GM12891 (cell line): ENCODE measurements around the gene TOR2A. TPM values are rescaled to one million over a fixed set of nuclear protein-coding genes. Genes with fewer than 3 reads are reported as not detected.
A peak's percentile ranks its signal among the peaks of the same experiment; 100 is the strongest.
"Not testable (repeated sequence)": the region's sequence is repeated elsewhere in the genome, so short reads cannot be mapped to it uniquely, and the experiment has no call there.

Experiments used
- DNase-seq: peaks from one replicate; pipeline ENCODE4 v3.0.0; 2011; ENCODE audit warnings: low spot score; ENCODE audit not compliant: insufficient read length
- FAIRE-seq: peaks from 2 replicates; lab custom pipeline; 2011; peaks lifted over from hg19 to GRCh38; lab: Jason Lieb, UNC
- PAX5 ChIP-seq: IDR thresholded peaks from 2 replicates; pipeline ENCODE4 v1.6.1; 2011; ENCODE audit warnings: low read length, moderate library complexity, mild to moderate bottlenecking; ENCODE audit not compliant: insufficient read depth, severe bottlenecking
- POLR2A ChIP-seq: IDR thresholded peaks from 2 replicates; pipeline ENCODE4 v1.6.1; 2011; ENCODE audit warnings: low read depth, low read length, control low read depth
- POLR2AphosphoS5 ChIP-seq: IDR thresholded peaks from 2 replicates; pipeline ENCODE4 v1.6.1; 2011; ENCODE audit warnings: low read depth, low read length, control low read depth
- POU2F2 ChIP-seq: IDR thresholded peaks from 2 replicates; pipeline ENCODE4 v1.6.1; 2011; ENCODE audit warnings: low read depth, mild to moderate bottlenecking, control low read depth, low read length, moderate library complexity
- SPI1 ChIP-seq: IDR thresholded peaks from 2 replicates; pipeline ENCODE4 v1.6.1; 2011; ENCODE audit warnings: low read depth, low read length, control low read depth
- TAF1 ChIP-seq: IDR thresholded peaks from 2 replicates; pipeline ENCODE4 v1.6.1; 2011; ENCODE audit warnings: low read depth, low read length, control low read depth
- polyA plus RNA-seq: library from polyadenylated mRNA; unstranded; fragments of >200 nt; gene quantifications from one replicate; pipeline ENCODE4 v1.2.1, GENCODE V29; 2012; ENCODE audit warnings: low read depth, missing spikeins, inconsistent platforms; ENCODE audit not compliant: missing spikeins

Gene TOR2A
- 6.3 TPM for polyA plus RNA-seq

DNA sequence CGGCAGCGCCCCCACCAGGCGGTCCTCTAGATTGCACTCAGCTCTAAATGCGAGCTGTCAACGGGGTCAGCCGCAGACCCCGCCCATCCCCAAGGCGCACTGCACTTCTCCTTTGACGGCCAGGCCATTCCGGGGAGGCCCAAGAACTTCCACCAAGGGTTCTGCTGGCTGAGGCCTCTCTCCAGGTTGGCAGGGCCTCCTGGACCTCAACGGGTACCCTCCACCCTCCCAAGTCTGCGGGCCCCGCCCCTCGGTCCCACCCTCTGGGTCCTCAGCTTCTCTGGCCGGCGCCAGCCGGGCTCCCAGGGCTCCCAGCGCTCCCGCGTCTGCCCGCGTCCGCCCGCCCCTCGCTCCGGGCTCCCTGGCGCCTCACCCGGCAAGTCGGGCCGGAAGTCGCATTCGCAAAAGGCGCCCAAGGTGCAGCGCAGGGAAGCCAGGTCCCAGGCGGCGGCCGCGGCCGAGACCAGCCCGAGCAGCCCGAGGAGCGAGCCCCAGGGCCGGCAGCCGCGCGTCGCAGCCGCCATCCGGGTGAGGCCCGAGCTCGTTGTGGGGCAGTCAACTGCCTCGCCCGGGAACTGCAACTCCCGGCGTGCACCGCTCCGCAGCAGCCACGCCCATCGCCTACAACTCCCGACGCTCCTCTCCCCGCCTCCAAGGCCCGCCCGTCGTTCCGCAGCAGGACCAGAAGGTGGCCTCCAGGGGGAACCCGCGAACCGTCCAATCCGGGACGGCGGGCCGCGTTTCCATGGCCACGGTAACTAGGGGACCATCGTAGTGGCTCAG is at the start of gene TOR2A:
Gene TOR2A, minus strand, starts transcription at position 548 of the 783 bp plus-strand sequence. Its CDS starts 24 bp downstream, at position 524.
- TF ChIP-seq POLR2AphosphoS5: 0 out of 2 replicates have a peak, but pooled peaks have one; percentile 39
- peak; percentile 68 for TF ChIP-seq SPI1
- TF ChIP-seq PAX5: no peak
- TF ChIP-seq POLR2A: no peak
- TF ChIP-seq POU2F2: peak; percentile 59; the same call in 1 of the 2 replicates
- TF ChIP-seq TAF1: peak; percentile 70
- DNase-seq: peak; percentile 98
- peak; percentile 99 for FAIRE-seq

DNA sequence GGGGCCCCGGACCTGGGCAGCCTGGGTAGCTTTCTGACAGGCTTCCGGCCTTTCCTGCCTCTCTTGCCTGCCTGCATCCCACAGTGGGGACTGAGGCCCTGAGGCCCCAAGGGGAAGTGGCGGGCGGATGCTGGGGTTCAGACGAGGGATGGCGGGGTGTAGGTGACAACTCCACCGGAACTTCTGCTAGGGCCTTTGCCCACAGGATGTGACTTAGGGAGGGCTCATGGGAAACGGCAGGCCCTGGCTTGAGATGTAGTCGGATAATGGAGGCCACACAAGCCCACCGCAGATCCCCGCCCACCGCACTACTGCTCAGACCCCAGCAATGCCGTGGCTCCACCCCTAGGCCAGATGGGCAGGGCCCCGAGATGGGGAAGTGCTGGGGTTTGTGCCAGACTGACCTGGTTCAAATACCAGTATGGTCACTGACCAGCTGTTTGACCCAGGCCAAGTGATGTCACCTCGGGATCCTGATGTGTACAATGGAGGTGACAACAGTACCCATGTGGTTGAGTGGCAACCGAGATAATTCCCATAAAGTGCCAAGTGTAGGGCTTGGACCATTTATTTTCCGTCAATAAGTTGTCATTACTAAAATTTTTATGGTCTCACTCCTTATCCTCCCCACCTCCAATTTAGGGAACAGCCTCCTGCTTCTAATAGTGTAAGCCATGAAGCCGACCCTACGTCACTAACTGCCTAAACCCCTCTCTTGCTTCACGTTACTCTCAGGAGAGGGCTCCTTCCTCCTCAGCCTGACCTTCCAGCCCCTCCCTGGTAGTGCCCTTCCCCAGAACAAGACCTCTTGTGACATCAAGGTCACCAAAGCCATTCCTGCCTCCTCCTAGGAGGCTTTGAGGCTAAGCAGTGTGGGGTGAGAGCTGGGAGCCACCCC is 48.3 kb upstream of the TOR2A start:
- FAIRE-seq: peak; percentile 86
- DNase-seq: no peak
- 0 out of 2 replicates have a peak, but pooled peaks have one; percentile 28 for TF ChIP-seq POLR2AphosphoS5
- peak; percentile 53 for TF ChIP-seq TAF1
- TF ChIP-seq PAX5: no peak
- peak; percentile 63 for TF ChIP-seq POU2F2
- TF ChIP-seq SPI1: peak; percentile 71
- TF ChIP-seq POLR2A: no peak

DNA sequence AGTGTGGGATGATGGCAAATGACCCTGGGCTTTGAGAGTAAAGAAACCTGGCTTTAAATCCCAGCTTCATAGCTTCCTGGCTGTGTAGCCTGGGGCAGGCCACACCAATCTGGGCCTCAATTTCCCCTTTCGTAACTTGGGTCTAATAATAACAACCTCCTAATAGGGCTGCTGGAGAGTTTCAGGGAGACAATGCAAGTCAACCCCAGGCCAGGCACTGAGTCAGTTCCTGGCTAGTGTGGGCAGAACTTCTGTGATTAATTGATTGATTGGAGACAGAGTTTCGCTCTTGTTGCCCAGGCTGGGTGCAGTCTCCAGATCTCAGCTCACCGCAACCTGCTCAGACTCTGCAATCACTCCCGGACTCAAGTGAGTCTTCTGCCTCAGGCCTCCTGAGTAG is 46.7 kb upstream of the TOR2A start:
- TF ChIP-seq TAF1: no peak
- TF ChIP-seq POLR2A: no peak
- no peak for TF ChIP-seq POLR2AphosphoS5
- DNase-seq (no peak), FAIRE-seq (no peak)

DNA sequence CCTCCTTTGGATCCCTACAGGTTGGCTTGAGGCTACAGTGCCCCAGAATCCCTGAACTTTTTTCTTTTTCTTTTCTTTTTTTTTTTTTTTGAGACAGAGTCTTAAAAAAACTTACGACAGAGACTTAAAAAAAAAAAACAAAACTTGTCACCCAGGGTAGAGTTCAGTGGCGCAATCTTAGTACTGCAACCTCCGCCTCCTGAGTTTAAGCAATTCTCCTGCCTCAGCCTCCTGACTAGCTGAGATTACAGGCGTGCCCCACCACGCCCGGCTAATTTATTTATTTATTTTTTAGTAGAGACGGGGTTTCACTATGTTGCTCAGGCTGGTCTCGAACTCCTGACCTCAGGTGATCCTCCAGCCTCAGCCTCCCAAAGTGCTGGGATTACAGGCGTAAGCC is 45.8 kb upstream of the TOR2A start:
- DNase-seq, FAIRE-seq: not testable (repeated sequence)

DNA sequence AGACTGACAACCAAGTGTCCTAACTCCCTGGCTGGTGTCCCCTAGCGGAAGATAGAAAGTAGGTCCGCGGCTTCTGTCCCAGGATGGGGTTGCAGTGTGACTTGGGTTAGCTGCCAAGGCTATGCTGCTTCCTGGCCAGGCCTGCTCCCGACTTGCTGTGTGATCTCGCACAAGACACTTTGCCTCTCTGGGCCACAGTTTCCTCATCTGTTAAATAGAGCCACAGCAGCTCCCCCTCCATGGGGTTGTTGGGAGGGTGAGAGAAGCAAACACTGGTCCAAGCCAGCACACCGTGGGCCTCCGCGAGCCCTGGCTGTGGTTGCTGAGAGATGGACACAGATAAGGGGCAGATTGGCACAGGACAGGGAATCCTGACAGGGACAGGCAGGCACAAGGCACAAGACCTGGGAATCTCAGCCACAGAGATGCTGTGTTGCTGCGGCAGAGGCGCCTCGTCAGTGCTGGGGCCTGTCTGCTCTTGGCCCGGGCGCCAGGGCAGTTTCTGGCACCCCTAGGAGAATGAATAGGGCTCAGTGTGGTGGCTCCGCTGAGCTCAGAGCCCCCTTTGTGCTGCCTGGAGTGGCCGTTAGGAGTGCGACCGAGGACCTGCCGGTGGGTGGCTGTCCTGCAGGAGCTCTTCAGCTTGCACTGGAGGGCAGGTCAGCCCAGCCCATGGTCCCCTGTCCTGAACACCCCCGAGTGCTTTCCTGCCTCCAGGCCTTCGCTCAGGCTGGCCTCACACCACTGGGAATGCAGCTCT is 45.2 kb upstream of the TOR2A start:
- DNase-seq: no peak
- FAIRE-seq: no peak
- TF ChIP-seq POU2F2 (no peak), POLR2A (no peak), SPI1 (no peak), POLR2AphosphoS5 (no peak), TAF1 (no peak)

DNA sequence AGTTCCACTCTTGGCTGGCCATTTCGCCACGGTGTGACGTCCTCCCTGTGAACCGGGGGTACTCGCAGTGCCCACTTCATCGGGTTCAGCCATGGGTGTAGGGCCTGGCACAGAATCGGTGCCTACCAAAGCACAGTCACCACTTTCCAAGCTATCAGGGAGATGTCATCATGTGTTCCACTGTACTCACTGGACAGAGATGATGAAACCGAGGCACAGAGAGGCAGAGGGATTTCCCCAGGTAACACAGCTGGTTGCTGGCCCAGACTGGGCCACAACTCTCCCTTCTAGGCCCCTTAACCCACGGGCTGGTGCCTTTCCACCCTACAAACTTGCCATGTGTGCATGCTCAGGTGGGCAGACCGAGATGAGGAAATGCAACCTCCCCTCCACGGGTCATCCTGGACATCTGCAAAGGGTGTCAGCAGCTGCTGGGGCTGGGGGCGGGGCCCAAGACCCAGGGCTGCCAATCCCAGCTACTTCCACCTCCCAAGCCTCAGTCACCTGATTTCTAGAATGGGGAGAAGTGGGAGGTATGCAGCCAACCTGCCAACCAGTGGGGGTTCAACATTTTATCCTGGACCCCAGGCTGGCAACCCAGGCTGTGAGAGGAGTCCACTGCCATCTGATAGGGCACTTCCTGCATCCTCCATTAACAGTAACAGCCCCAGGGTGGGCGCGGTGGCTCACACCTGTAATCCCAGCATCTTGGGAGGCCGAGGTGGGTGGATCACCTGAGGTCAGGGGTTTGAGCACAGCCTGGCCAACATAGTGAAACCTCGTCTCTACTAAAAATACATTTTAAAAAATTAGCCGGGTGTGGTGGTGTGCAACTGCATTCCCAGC is 44.3 kb upstream of the TOR2A start:
- FAIRE-seq (peak; percentile 85), DNase-seq (no peak)
- no peak for TF ChIP-seq POLR2AphosphoS5
- TF ChIP-seq POU2F2: no peak
- no peak for TF ChIP-seq POLR2A
- no peak for TF ChIP-seq PAX5
- no peak for TF ChIP-seq SPI1
- TF ChIP-seq TAF1: no peak

DNA sequence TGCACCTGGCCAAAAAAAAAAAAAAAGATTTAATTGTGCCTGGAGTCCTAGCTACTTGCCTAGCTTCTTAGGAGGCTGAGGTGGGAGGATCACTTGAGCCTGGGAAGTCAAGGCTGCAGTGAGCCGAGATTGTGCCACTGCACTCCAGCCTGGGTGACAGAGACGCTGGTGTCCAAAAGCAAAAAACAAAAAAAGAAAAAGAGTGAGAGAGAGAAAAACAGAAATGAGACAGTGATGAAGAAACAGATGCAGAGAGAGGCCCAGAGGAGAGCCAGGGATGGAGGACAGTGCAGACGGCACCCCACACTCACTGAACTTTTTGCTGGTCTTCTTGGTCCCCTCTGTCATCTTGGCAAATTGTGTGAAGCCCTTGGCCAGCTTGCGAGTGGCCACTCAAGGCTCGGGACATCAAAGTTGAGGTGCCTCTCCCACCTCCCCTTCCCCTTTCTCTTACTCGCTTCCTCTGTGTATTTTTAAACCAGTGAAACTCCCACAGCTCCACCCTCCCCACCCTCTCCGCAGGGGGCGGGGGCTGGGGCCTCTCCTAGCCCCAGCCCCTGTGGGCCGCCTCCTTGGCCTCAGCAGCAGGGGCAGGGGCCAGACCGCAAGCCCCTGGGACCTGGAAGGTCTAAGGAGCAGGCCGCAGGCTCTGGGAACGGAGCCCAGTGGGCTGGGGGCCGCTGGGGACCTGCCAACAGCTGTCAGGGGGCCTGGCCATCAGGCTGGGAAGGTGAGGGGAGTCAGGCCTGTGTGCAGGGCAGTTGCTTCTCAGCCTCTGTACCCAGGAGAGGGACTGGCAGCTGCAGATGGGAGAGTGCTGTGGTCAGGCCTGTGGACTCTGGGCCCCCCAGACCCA is 43.4 kb upstream of the TOR2A start, which contains the start of gene SH2D3C:
Gene SH2D3C, minus strand, starts transcription at position 387 of the 856 bp plus-strand sequence. Its CDS starts 39 bp downstream, at position 348.
- TF ChIP-seq PAX5: no peak
- TF ChIP-seq POLR2AphosphoS5: no peak
- TF ChIP-seq TAF1: no peak
- peak; percentile 90 for TF ChIP-seq SPI1
- peak; percentile 11; the same call in 1 of the 2 replicates for TF ChIP-seq POU2F2
- TF ChIP-seq POLR2A: no peak
- no peak for DNase-seq
- FAIRE-seq: no peak
